Hair follicle dermal papilla cell (primary cell): ENCODE measurements around the gene NOP53. TPM values are rescaled to one million over a fixed set of nuclear protein-coding genes. Genes with fewer than 3 reads are reported as not detected.

ENCODE experiments used
- small RNA-seq: library from RNA; depleted of rRNA; stranded (forward); fragments of <200 nt; gene quantifications from one replicate; pipeline ENCODE3, GENCODE V24; 2012
- total RNA-seq: library from RNA; depleted of rRNA; stranded (reverse); fragments of >200 nt; gene quantifications from 2 replicates; pipeline ENCODE4 v1.2.3, GENCODE V29; 2012

Gene NOP53
- total RNA-seq, result 106 and 110 TPM in 2 replicates

DNA sequence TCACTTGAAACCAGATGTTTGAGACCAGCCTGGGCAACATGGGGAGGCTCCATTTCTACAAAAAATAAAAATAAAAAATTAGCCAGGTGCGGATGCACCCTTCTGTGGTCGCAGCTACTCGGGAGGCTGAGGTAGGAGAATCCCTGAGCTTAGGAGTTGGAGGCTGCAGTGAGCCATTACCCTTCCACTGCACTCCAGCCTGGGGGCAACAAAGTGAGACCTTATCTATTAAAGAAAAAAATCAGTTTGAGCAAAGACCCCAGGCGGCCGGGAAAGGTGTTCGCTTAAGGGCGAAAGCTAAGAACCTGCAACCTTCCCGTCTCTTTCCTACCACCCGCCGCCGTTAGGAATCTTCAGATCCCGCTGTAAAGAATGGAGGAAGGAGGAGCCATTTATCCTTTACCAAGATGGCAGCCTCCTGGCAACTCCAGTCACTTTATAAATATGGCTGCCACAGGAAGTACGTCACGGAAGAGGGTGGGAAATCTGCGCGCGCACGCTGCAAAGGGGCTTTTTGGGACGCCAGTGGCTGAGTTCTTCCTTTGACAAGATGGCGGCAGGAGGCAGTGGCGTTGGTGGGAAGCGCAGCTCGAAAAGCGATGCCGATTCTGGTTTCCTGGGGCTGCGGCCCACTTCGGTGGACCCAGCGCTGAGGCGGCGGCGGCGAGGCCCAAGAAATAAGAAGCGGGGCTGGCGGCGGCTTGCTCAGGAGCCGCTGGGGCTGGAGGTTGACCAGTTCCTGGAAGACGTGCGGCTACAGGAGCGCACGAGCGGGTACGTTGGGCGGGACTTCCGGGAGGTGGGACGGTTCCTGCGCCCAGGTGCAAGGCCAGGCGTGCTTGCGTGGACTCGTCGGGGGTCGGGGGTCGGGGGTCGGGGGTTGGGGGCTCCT, at the start of gene NOP53:
Gene NOP53 (plus strand): TSS at position 537 of the 892 bp plus-strand sequence. CDS start 14 bp downstream, at position 551.

DNA sequence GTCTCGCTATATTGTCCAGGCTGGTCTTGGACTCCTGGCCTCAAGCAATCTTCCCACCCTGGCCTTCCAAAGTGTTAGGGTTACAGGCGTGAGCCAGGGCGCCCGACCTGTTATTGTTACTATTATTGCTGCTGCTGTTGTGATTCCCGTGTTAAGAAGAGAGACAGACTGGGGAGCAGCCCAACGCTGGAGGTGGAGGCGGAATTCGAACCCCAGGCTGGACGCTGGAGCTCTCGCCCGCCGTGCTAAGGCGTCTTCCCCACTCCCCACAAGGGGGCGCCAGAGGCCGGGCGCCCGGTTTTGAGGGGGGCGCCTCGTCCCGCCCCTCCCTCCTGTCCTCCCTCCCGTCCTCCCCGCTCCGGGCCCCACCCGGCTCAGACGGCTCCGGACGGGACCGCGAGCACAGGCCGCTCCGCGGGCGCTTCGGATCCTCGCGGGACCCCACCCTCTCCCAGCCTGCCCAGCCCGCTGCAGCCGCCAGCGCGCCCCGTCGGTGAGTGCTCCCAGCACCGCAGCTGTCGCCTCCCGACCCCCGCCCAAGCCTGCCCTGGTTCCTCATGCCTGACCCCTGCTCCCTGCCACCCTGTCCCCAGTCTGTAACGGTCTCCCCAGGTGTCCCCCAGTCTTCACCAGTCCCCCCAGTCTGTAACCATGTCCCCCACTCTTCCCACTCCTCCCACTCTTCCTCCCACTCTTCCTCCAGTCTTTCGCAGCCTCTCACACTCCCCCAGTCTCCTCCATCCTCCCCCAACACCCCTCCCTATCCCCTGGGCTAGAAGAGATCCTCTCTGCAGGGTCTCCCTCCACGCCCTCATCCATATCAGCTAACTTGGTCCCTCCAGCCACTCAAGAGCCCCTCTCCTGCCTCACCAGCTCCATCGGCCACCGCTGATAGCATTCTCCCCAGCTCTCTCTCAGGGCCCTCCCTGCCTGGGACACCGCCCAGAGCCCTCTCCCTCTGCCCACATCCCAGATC, 32.0 kb upstream of the NOP53 start, which contains the start of gene EHD2:
Gene EHD2 (plus strand): TSS at position 377 of the 976 bp plus-strand sequence. CDS start 3,191 bp downstream, outside the sequence.

DNA sequence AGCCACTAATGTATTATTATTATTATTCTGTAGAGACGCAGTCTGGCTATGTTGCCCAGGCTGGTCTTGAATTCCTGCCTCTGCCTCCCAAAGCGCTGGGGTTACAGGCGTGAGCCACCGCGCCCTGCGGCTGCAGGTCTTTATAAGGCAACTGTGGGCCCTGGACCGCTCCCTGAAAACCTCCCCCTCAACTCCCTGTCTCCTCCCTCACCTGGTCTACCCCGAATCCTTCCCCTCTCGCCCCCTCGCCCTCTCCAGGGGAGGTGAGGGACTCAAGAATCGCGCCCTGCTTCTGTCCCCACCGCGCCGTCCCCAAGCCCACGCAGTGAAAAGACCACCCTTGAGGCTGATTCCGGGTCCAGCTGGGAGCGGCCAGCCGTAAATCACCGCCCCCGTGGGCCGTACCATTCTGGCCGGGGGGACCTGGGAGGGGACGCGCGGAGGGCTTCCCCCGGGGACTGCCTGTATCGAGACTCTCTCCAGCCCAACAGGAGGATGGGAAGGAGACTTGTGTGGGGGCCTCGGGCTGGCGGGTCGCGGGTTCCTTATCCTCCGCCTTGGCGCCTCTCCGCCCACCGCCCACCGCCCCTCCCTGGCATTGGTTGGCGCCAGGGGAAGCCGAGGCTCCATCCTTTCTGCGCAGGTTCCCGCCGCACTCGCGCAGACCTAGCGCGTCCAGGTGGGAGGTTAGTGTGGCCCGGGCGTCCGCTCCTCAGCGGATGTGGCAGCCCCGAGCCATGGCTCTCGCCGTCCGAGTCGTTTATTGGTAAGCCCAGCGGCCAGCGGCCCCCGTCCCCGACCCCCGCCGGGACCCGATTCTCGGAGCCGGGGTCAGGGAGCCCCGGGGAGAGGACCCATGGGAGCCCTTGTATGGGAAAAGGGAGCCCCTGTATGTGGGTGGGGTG, 33.0 kb downstream of the NOP53 start, which contains the start of gene SELENOW:
Gene SELENOW (plus strand): TSS at position 655 of the 905 bp plus-strand sequence. CDS start 83 bp downstream, at position 738.

DNA sequence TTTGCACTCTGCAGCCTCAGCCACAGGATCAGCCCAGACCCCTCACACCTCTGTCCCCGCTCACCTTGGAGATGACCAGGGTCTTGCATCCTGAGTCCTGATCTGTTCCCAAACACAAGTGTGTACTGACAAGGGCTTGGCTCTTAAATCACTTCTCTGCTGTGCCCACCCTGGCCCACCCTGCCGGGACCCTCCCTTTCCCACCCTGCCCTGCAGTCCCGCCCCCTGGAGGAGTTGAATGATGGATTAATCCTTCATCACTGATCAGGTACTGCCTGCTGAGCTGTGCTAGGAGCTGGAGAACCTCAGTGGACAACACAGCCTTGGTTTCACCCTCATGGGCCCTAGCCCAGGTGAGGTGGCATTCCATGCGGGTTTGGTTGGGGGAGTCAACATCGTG, 59.1 kb downstream of the NOP53 start, which contains the start of gene TPRX1:
Gene TPRX1 (minus strand): TSS at position 101 of the 400 bp plus-strand sequence. CDS start 12 bp downstream, at position 89.

Small RNAs within 50 kb of the gene (small RNA-seq; reads per million reads assigned to genes)
- not detected for gene AC008745.1
- gene SNORD23, result not detected

Other genes starting within 250 kb of the NOP53 start
- 81.9 and 117 TPM in 2 replicates for gene NAPA, start 230.5 kb upstream of the NOP53 start, total RNA-seq
- gene ZNF541, start 172.4 kb upstream of the NOP53 start, total RNA-seq, result not detected in 2 replicates
- 12.0 and 14.9 TPM in 2 replicates for gene BICRA, start 136.4 kb upstream of the NOP53 start, total RNA-seq
- gene EHD2, start 32.1 kb upstream of the NOP53 start, total RNA-seq, result 230 and 251 TPM in 2 replicates
- 127 and 158 TPM in 2 replicates for gene SELENOW, start 33.2 kb downstream of the NOP53 start, total RNA-seq
- gene TPRX1, start 59.0 kb downstream of the NOP53 start, total RNA-seq, result not detected in 2 replicates
- gene CRX, start 76.4 kb downstream of the NOP53 start, total RNA-seq, result not detected in 2 replicates
- gene TPRX2, start 113.7 kb downstream of the NOP53 start, total RNA-seq, result not detected in 2 replicates
- not detected in 2 replicates for gene SULT2A1, start 140.8 kb downstream of the NOP53 start, total RNA-seq
- not detected in 2 replicates for gene BSPH1, start 246.6 kb downstream of the NOP53 start, total RNA-seq
- not detected in 2 replicates for gene ELSPBP1, start 249.1 kb downstream of the NOP53 start, total RNA-seq